8988T (cell line): Measurements from ENCODE around the gene ZC3H6.
"Not testable (repeated sequence)": the region's sequence is repeated elsewhere in the genome, so short reads cannot be mapped to it uniquely, and the experiment has no call there.

Experiments used
- DNase-seq: peaks from one replicate; pipeline ENCODE4 v3.0.0; 2011

Gene ZC3H6

DNA sequence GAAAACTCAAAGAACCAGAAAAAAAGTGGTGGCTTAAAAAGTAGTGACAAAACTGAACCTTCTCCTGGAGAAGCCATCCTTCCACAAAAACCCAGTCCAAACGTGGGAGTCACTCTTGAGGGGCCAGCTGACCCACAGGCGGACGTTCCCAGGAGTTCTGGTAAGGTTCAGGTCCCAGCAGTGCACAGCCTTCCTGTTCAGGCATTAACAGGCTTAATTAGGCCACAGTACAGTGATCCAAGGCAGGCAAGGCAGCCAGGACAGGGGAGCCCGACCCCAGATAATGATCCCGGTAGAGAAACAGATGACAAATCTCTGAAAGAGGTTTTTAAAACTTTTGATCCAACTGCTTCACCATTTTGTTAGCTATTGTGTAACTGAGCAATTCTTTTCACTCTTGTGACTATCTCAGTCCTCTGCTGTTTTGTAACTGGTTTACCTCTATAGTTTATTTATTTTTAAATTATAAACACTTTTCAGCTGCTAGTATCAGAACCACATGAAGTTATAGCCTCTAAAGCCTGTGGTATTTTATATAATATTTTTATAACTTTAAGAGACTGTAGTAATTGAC, 56.8 kb downstream of the ZC3H6 start:
- no peak for DNase-seq

DNA sequence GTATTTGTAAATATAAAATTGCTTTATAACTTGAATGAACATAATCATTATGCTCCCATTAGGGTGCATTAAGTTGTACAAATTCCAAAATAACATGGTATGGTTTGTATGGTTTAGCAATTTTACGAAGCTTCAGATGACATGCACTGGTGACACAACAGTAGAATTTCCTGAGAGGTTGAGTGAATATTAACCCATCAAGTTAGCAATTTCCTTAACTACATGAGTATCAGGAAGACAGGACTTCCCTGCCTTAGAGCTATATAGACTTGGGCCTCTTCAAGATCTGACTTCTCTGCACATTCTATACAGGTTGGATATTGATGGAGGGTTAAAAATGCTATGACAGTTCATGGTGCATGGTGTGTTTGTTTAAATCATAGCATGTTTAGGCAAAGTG, 60.2 kb downstream of the ZC3H6 start:
- DNase-seq: no peak

DNA sequence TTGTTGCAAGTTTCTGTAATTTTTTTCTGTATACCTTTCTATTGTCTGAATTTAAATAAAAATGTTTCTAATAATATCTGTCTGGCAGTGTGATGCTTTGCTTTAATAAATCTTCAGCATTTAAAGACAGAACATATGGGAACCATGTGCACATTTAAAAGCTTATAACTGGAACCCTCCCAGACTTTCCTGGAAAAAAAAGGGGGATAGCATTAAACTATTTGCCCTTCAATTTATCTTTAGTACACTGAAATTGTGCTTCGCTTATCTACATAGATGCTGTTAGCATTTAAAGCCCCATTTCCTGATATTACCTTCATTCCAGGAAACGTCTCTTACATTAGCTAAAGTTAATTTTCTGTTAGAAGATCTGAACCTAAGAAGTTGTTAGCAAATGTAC, 64.6 kb downstream of the ZC3H6 start:
- DNase-seq: no peak

DNA sequence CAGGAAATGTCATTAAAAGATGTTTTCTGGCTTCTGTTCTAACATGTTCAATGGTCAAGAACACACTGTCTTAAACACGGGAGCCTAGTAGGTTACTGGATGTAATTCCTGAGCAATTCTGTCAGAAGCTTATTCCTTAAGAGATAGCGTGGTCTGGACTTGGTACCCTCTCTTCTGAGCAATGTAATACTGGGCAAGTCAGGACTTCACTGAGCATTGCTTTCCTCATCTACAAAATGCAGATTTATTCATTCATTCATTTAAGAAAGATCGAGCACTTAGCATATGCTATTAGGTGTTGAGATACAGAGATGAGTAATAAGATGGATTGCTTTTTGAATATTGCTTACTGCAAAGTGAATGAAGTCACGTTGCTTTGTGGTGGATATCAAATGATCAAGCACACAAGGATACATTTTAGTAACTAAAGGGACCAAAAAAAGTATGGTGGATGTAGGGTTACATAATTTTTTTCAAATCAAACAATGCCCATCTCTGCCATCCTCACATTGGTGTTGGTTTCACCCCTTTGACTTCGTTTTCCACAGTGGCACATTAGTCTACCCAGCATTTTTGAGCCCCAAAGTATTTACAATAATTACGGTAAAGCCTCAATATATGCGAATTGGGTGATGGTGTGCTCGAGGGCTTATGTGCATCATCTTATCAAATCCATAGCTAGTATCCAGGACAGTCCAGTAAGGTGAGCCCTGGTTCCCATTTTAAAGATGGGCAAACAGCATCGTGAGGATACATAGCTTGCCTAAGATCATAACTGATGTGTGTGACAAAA, 65.3 kb downstream of the ZC3H6 start:
- no peak for DNase-seq

DNA sequence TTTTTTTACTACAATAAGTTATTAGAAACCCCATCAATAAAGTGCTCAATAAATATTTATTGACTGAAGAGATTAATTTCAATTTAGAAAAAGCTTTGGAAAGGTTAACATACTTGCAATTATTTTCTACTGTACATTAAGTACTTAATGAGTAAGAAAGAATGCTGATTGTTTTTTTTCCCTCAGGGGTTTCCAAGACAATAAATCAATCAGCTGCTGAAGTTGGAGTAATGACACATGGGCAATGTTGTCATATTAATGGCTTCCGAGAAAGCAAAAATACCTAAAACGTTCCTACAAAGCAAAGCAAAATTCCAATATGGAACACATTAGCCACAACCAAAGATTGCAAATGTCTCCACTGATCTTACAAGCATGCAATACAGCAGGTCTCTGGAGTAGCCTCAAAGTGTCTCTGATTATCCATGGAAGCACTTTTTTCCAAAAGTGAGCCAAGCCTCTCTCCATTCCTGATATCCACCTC, 66.7 kb downstream of the ZC3H6 start:
- DNase-seq: no peak

DNA sequence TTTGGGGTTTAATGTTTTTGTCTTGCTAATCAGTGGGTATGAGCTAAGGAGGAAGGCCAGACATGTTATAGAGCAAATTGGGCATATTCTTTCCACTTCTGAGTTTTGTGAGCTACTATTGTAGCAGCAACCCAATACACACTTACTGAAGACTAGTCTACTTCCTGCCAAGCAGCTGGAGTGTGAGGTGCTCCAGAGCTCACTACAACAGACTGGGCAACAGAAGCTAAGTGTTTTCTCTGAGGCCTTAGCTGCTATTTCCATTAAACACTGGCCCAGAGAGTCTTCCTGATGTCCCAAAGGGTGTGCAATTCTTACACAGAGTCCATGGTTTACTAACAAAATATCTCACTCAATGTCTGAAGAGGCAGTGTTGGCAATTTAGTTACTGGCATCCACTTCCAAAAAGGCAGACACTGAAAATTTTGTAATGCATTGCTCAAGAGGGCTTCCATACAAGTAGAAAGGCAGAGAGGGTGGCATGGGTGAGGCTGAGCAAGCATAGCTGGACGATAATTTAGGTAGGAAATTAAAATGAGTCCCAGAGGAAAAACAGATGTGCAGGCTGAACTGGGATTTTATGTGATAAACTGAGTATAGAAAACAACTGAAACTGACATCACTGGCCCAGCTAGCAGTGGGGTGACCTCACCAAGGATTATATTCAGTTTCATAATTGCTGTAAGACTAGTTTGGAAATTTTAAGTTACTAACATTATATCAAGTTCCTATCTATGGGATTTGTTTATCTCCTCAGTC, 68.6 kb downstream of the ZC3H6 start:
- DNase-seq: no peak

DNA sequence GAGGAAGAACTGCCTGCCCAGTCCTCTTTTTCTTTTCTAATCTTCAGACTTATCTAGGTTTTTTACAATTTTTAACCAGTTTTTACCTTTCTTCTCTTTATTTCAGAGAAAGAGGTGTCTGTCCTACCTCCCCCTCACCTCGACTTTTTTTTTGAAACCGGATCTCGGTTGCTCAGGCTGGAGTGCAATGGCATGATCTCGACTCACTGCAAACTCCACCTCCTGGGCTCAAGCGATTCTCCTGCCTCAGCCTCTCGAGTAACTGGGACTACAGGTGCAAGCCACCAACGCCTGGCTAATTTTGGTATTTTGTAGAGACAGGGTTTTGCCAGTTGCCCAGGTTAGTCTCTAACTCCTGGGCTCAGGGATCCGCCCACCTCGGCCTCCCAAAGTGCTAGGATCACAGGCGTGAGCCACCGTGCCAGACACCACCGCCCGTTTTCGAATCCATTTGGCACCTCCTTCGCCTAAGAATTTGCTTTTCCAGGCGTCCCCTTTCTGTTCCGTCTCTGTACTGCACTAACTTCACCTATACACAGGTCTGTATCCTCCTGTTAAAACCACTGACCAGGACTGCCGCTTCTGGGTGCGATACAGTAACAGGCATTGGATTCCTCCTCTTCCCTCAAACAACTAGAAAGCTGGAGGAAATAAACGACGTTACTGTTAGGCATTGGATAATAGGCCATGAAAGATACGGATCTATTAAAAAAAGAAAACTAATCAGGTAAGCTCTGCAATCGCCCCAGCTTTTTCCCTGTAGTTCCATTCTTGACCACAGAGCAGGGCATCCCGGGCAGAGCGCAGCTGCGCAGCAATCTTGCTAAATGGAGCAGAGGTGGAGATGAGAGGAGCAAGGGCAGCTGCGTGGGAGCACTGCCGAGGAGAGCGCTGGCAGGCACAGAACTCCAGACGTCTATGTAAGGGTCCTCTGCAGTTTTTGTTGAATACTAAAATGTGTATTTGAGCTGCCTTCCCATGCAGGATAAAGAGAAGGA, 69.9 kb downstream of the ZC3H6 start:
- no peak for DNase-seq

DNA sequence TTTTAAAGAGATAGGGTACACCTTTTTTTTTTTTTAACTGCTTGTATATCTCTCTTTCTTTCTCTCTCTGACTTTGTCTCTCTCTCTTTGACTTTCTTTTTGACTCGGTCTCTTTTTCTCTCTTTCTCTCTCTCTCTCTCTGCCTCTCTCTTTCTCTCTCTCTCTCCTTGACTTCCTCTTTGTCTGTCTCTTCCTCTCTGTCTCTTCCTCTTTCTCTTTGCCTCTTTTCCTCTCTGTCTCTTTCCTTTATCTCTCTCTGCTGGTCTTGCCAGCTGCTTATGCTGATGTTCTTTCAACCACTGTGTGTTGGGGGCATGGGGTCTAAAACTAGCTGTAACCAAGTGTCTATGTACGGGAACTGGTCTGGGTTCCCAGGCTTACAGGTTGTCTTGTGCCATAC, 76.9 kb downstream of the ZC3H6 start:
- not testable (repeated sequence) for DNase-seq

DNA sequence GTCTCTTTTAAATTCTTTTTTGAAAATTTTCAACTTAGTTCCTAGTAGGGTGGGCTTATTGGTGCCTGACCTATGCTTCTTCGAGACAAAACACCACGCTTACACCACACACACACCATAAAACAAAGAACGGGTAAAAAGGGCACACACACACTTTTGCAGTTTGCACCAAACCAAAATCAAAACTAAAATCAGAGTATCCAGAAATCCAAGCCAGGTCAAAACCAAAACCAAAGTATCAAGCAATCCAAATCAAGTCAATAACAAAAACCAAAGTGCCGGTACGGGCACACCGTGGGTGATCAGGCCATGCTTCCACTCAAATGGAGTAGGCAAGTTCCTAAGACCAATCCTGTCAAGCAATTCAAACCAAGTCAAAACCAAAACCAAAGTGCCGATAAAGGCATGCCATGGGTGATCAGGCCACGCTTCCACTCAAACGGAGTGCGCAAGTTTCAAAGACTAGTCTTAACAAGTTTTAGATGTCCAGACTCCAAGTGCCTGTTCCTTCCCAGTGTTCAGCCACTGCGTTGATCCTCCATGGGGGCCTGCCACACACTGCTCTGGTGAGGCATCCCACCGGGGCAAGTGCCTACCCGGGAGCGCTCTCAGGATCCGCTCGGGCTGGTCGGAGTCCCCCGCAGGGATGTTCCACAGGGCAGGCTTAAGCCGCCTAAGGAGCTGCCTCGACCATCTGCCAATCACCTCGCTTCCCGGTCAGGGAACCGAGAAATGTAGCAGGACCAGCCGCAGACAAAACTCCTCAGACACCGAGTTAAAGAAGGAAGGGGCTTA, 77.6 kb downstream of the ZC3H6 start:
- not testable (repeated sequence) for DNase-seq

DNA sequence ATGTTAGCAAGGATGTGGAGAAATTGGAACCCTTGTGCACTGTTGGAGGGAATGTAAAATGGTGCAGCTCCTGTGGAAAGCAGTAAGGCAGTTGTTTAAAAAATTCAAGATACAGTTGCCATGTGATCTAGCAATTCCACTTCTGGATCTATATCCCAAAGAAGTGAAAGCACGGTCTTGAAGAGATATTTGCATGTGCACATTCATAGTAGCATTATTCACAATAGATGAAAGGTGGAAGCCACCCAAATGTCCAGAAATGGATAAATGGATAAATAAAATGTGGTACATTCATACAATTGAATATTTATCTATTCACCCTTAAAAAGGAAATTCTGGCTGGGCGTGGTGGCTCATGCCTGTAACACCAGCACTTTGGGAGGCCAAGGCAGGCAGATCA, 78.9 kb downstream of the ZC3H6 start:
- not testable (repeated sequence) for DNase-seq

DNA sequence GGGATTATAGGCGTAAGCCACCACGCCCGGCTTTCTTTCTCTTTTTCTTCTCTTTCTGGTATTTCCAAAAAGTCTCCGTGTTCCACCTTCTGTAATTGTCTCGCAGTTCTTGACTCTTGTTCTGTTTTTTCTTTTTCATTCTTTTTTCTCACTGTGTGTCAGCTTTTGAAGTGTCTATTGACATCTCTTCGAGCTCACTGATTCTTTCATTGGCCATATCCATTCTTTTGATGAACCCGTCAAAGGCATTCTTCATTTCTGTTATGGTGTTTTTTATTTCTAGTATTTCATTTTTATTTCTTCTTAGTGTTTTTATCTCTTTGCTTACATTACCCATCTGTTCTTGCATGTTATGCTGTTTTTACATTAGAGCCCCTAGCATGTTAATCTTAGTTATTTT, 84.7 kb downstream of the ZC3H6 start:
- DNase-seq: not testable (repeated sequence)
